Ovary (tissue), 3 donors: ENCODE measurements around the gene IFI16.

Experiments
- CTCF ChIP-seq, 3 donors: fragments of 450-650 bp in 2 of 3; fragments of 200-600 bp in 1 of 3; IDR thresholded peaks; one replicate each; pipeline versions ENCODE4 v1.5.1 to v1.8.0; 2016 to 2022; ENCODE audit warnings: antibody characterized with exemption in 3 of 3, mild to moderate bottlenecking in 1 of 3
- POLR2A ChIP-seq: fragments of 450-650 bp; IDR thresholded peaks from one replicate; pipeline ENCODE4 v1.6.1; 2017; ENCODE audit warnings: antibody characterized with exemption, mild to moderate bottlenecking, moderate library complexity
- donor health status: DM: no; HTN: no; CAD: no.

GRCh38 chr1:158979229-158979628, 30.5 kb upstream of the IFI16 start:
- TF ChIP-seq CTCF (IDR thresholded peaks at IDR 0.05) (no peak), POLR2A (no peak)
